H9 (cell line): ENCODE measurements around the gene MYO1E. TPM values are rescaled to one million over a fixed set of nuclear protein-coding genes. Genes with fewer than 3 reads are reported as not detected.

Experiments
- DNase-seq: peaks from one replicate; pipeline ENCODE4 v3.0.0-alpha.2; 2017
- H2AFZ ChIP-seq: one replicate; pipeline ENCODE4 v1.6.1; 2013; ENCODE audit warnings: mild to moderate bottlenecking, low read length, control low read depth, moderate library complexity
- H2AK5ac ChIP-seq: 2 replicates; pipeline ENCODE4 v1.6.1; 2013; ENCODE audit warnings: low read length, control low read depth, mixed read lengths; ENCODE audit not compliant: insufficient read length
- H2BK120ac ChIP-seq: one replicate; pipeline ENCODE4 v1.6.1; 2013; ENCODE audit warnings: low read depth, mild to moderate bottlenecking, low read length, control low read depth, inconsistent platforms; ENCODE audit not compliant: poor library complexity, severe bottlenecking
- H2BK12ac ChIP-seq: 2 replicates; pipeline ENCODE4 v1.6.1; 2013; ENCODE audit warnings: low read length, control low read depth, mixed read lengths, low read depth; ENCODE audit not compliant: insufficient read length
- H2BK15ac ChIP-seq: 2 replicates; pipeline ENCODE4 v1.6.1; 2013; ENCODE audit warnings: low read depth, low read length, control low read depth
- H2BK20ac ChIP-seq: one replicate; pipeline ENCODE4 v1.6.1; 2013; ENCODE audit warnings: low read depth, mild to moderate bottlenecking, low read length, control low read depth, inconsistent platforms; ENCODE audit not compliant: poor library complexity, severe bottlenecking
- H2BK5ac ChIP-seq: 2 replicates; pipeline ENCODE4 v1.6.1; 2013; ENCODE audit warnings: low read length, control low read depth, mixed read lengths; ENCODE audit not compliant: insufficient read length
- H3K14ac ChIP-seq: 2 replicates; pipeline ENCODE4 v1.6.1; 2013; ENCODE audit warnings: low read length, control low read depth; ENCODE audit not compliant: insufficient read depth
- H3K18ac ChIP-seq: 2 replicates; pipeline ENCODE4 v1.6.1; 2013; ENCODE audit warnings: low read depth, mild to moderate bottlenecking, mixed read lengths, low read length, control low read depth; ENCODE audit not compliant: insufficient read length
- H3K23ac ChIP-seq: 2 replicates; pipeline ENCODE4 v1.6.1; 2013; ENCODE audit warnings: low read length, control low read depth, mixed read lengths, low read depth; ENCODE audit not compliant: insufficient read length
- H3K23me2 ChIP-seq: 2 replicates; pipeline ENCODE4 v1.6.1; 2013; ENCODE audit warnings: low read depth, mild to moderate bottlenecking, mixed read lengths, low read length, control low read depth; ENCODE audit not compliant: insufficient read length, poor library complexity, severe bottlenecking
- H3K27ac ChIP-seq: 2 replicates; pipeline ENCODE4 v1.5.1; 2013; ENCODE audit warnings: low read length, control low read depth, mixed read lengths, low read depth; ENCODE audit not compliant: insufficient read length
- H3K27me3 ChIP-seq: 2 replicates; pipeline ENCODE4 v1.6.1; 2013; ENCODE audit warnings: low read length, control low read depth, inconsistent platforms; ENCODE audit not compliant: insufficient read depth
- H3K4ac ChIP-seq: 2 replicates; pipeline ENCODE4 v1.6.1; 2013; ENCODE audit warnings: low read depth, mild to moderate bottlenecking, control low read depth, inconsistent platforms, low read length, moderate library complexity
- H3K4me1 ChIP-seq: 2 replicates; pipeline ENCODE4 v1.6.1; 2013; ENCODE audit warnings: low read length, control low read depth, inconsistent platforms; ENCODE audit not compliant: insufficient read depth
- H3K4me2 ChIP-seq: 2 replicates; pipeline ENCODE4 v1.6.1; 2013; ENCODE audit warnings: low read length, control low read depth, mixed read lengths; ENCODE audit not compliant: insufficient read length, insufficient read depth
- H3K56ac ChIP-seq: 2 replicates; pipeline ENCODE4 v1.6.1; 2013; ENCODE audit warnings: low read depth, mild to moderate bottlenecking, mixed read lengths, low read length, control low read depth; ENCODE audit not compliant: insufficient read length
- H3K79me1 ChIP-seq: 2 replicates; pipeline ENCODE4 v1.6.1; 2013; ENCODE audit warnings: low read depth, mild to moderate bottlenecking, moderate library complexity, low read length, control low read depth, inconsistent platforms; ENCODE audit not compliant: insufficient read depth, poor library complexity, severe bottlenecking
- H3K79me2 ChIP-seq: 2 replicates; pipeline ENCODE4 v1.6.1; 2013; ENCODE audit warnings: low read length, control low read depth, inconsistent platforms; ENCODE audit not compliant: insufficient read depth
- H3K9ac ChIP-seq: 2 replicates; pipeline ENCODE4 v1.6.1; 2013; ENCODE audit warnings: low read length, control low read depth, mixed read lengths; ENCODE audit not compliant: insufficient read length; ENCODE audit errors: extremely low read depth
- H3K9me3 ChIP-seq: one replicate; pipeline ENCODE4 v1.6.1; 2013; ENCODE audit warnings: low read depth, low read length, inconsistent platforms; ENCODE audit not compliant: control insufficient read depth
- H3T11ph ChIP-seq: one replicate; pipeline ENCODE4 v1.6.1; 2013; ENCODE audit warnings: mild to moderate bottlenecking, low read length, control low read depth, inconsistent platforms
- H4K20me1 ChIP-seq: one replicate; pipeline ENCODE4 v1.6.1; 2013; ENCODE audit not compliant: control insufficient read depth, insufficient read length, insufficient read depth
- H4K5ac ChIP-seq: 2 replicates; pipeline ENCODE4 v1.6.1; 2013; ENCODE audit warnings: low read depth, mild to moderate bottlenecking, mixed read lengths, low read length, control low read depth; ENCODE audit not compliant: insufficient read length
- H4K8ac ChIP-seq: replicated peaks from 2 replicates; pipeline ENCODE4 v1.6.1; 2013; ENCODE audit warnings: low read length, control low read depth, mixed read lengths, low read depth; ENCODE audit not compliant: insufficient read length
- H4K91ac ChIP-seq: 2 replicates; pipeline ENCODE4 v1.6.1; 2013; ENCODE audit warnings: low read depth, mild to moderate bottlenecking, moderate library complexity, mixed read lengths, low read length, control low read depth; ENCODE audit not compliant: insufficient read length
- H3K27ac Mint-ChIP-seq, 3 experiments: 2 replicates in 2 of 3; 3 replicates in 1 of 3; pipeline ENCODE4 v1.8.0; 2020 to 2021; ENCODE audit warnings: mixed read lengths in 3 of 3, mild to moderate bottlenecking in 1 of 3, moderate library complexity in 1 of 3
- H3K27me3 Mint-ChIP-seq: 2 replicates; pipeline ENCODE4 v1.8.0; 2021; ENCODE audit warnings: low read depth, mild to moderate bottlenecking, moderate library complexity, mixed read lengths
- H3K36me3 Mint-ChIP-seq, 3 experiments: 2 replicates in 2 of 3; 3 replicates in 1 of 3; pipeline ENCODE4 v1.8.0; 2020 to 2021; ENCODE audit warnings: low read depth in 3 of 3, mixed read lengths in 3 of 3; ENCODE audit not compliant: insufficient read depth in 1 of 3
- H3K4me1 Mint-ChIP-seq, 2 experiments: 2 replicates each; pipeline ENCODE4 v1.8.0; 2020; ENCODE audit warnings: mixed read lengths in 2 of 2
- H3K4me3 Mint-ChIP-seq, 2 experiments: 2 replicates in 1 of 2; 3 replicates in 1 of 2; pipeline ENCODE4 v1.8.0; 2020 to 2021; ENCODE audit warnings: mild to moderate bottlenecking in 2 of 2, mixed read lengths in 2 of 2, moderate library complexity in 1 of 2
- H3K9me3 Mint-ChIP-seq, 2 experiments: 2 replicates in 1 of 2; 3 replicates in 1 of 2; pipeline ENCODE4 v1.8.0; 2020; ENCODE audit warnings: mild to moderate bottlenecking in 2 of 2, mixed read lengths in 2 of 2, moderate library complexity in 1 of 2
- WGBS: extraction: QIAGEN DNeasy Blood & Tissue Kit; methylation state at CpG from one replicate; pipeline ENCODE4 v1.1.7; 2013; ENCODE audit warnings: missing lambda C conversion rate, low lambda C conversion rate, mixed read lengths; ENCODE audit not compliant: insufficient read length; ENCODE audit errors: extremely low coverage; 5-methylcytosine and 5-hydroxymethylcytosine counted together
- total RNA-seq: library from RNA; stranded (reverse); gene quantifications from 2 replicates; pipeline ENCODE4 v1.2.1, GENCODE V29; 2021
- TF ChIP-seq, protein P1 (sequence below): fragments of 200-600 bp; sonication (generic); conservative IDR thresholded peaks from 3 replicates; pipeline ENCODE4 v1.8.0; 2021; ENCODE audit warnings: antibody characterized with exemption, mild to moderate bottlenecking

Gene MYO1E
- total RNA-seq, 1 experiment from 2014 or later, result 235 TPM

DNA sequence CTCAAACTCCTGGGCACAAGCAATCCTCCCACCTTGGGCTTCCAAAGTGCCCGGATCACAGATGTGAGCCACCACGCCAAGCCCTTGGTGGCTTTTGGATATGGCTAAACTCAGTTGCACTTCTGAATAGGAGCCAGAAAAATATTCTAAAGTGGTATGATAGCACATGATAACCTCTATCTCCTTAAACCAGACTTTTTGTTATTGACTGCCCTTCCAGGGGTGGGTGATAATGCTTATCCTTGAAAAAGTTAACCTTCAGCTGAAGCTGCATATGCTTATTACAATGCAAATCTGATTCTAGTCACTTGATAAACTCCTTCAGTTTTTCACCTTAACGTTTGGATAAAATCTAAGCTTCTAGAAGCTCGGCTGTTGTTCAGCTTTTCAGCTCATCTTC is 261.4 kb downstream of the MYO1E start:
- H2AFZ ChIP-seq, result no peak overlapping the region
- H2BK120ac ChIP-seq, result no peak overlapping the region
- H3K27ac ChIP-seq, result no peak overlapping the region
- no peak overlapping the region for H3K14ac ChIP-seq
- H3K23ac ChIP-seq, result no peak overlapping the region
- DNase-seq, result no peak
- H3K4ac ChIP-seq, result no peak overlapping the region
- TF ChIP-seq, protein P1, sequence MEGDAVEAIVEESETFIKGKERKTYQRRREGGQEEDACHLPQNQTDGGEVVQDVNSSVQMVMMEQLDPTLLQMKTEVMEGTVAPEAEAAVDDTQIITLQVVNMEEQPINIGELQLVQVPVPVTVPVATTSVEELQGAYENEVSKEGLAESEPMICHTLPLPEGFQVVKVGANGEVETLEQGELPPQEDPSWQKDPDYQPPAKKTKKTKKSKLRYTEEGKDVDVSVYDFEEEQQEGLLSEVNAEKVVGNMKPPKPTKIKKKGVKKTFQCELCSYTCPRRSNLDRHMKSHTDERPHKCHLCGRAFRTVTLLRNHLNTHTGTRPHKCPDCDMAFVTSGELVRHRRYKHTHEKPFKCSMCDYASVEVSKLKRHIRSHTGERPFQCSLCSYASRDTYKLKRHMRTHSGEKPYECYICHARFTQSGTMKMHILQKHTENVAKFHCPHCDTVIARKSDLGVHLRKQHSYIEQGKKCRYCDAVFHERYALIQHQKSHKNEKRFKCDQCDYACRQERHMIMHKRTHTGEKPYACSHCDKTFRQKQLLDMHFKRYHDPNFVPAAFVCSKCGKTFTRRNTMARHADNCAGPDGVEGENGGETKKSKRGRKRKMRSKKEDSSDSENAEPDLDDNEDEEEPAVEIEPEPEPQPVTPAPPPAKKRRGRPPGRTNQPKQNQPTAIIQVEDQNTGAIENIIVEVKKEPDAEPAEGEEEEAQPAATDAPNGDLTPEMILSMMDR, result no peak
- no peak overlapping the region for H2BK15ac ChIP-seq
- H3K18ac ChIP-seq, result no peak overlapping the region
- no peaks in the 10 kb centered on the region for H3K4me1 ChIP-seq
- H3K79me2 ChIP-seq, result no peaks in the 10 kb centered on the region
- no peaks in the 10 kb centered on the region for H3K27me3 ChIP-seq
- H3T11ph ChIP-seq, result no peak overlapping the region
- no peak overlapping the region for H3K56ac ChIP-seq
- no peak overlapping the region for H2AK5ac ChIP-seq
- no peak overlapping the region for H2BK12ac ChIP-seq
- H3K79me1 ChIP-seq, result peaks cover 5% of the 10 kb centered on the region
- Mint-ChIP-seq H3K9me3 (no peaks in the 10 kb centered on the region), H3K27me3 (no peaks in the 10 kb centered on the region), H3K4me1 (peaks cover 0 to 2% of the 10 kb centered on the region in 2 experiments; a peak in 1 of 4 replicates), H3K36me3 (peaks cover 51 to 85% (median 83%) of the 10 kb centered on the region in 3 experiments), H3K27ac (peak overlapping the region in 1 of 3 experiments; percentile 19; a peak in 1 of 7 replicates), H3K4me3 (no peak overlapping the region)
- H4K5ac ChIP-seq, result no peak overlapping the region
- no peaks in the 10 kb centered on the region for H3K9me3 ChIP-seq
- no peak overlapping the region for H2BK20ac ChIP-seq
- no peak overlapping the region for H3K9ac ChIP-seq
- no peaks in the 10 kb centered on the region for H3K23me2 ChIP-seq
- no peak overlapping the region for H3K4me2 ChIP-seq
- no peak overlapping the region for H2BK5ac ChIP-seq
- H4K8ac ChIP-seq, result no peak overlapping the region
- no peak overlapping the region for H4K91ac ChIP-seq
- H4K20me1 ChIP-seq, result no peaks in the 10 kb centered on the region
- no CpG with 5 or more reads among the region's 4 CpGs for WGBS
